DOHH2 (cell line): ENCODE measurements around the gene CACNG6.

Experiments used
- H3F3A ChIP-seq: fragments of 200-600 bp; sonication (generic), shearing (Covaris generic); 2 replicates; pipeline ENCODE4 v1.6.0; 2016; ENCODE audit warnings: antibody characterized with exemption, mild to moderate bottlenecking; ENCODE audit not compliant: control insufficient read depth, insufficient read depth
- H3K27ac ChIP-seq: fragments of 200-600 bp; sonication (generic); 2 replicates; pipeline ENCODE4 v1.5.1; 2014; ENCODE audit warnings: low read depth, mild to moderate bottlenecking, low read length, moderate library complexity
- H3K27me3 ChIP-seq: fragments of 200-600 bp; sonication (generic); 2 replicates; pipeline ENCODE4 v1.6.1; 2014; ENCODE audit warnings: mild to moderate bottlenecking, low read length, mixed read lengths; ENCODE audit not compliant: control insufficient read depth
- H3K36me3 ChIP-seq: fragments of 200-600 bp; sonication (generic); 2 replicates; pipeline ENCODE4 v1.6.1; 2014; ENCODE audit warnings: mild to moderate bottlenecking, low read length, moderate library complexity, mixed read lengths; ENCODE audit not compliant: control insufficient read depth
- H3K4me1 ChIP-seq: fragments of 200-600 bp; sonication (generic); 2 replicates; pipeline ENCODE4 v1.6.1; 2014; ENCODE audit warnings: mild to moderate bottlenecking, low read length, mixed read lengths; ENCODE audit not compliant: control insufficient read depth
- H3K4me2 ChIP-seq: fragments of 200-600 bp; sonication (generic); 2 replicates; pipeline ENCODE4 v1.6.0; 2014; ENCODE audit warnings: mild to moderate bottlenecking, low read length, moderate library complexity
- H3K4me3 ChIP-seq: fragments of 200-600 bp; sonication (generic); 2 replicates; pipeline ENCODE4 v1.5.1; 2014; ENCODE audit warnings: mild to moderate bottlenecking, low read length, mixed read lengths
- H3K79me2 ChIP-seq: fragments of 200-600 bp; sonication (generic); 2 replicates; pipeline ENCODE4 v1.6.1; 2014; ENCODE audit warnings: mild to moderate bottlenecking, low read length, mixed read lengths; ENCODE audit not compliant: control insufficient read depth
- H3K9me2 ChIP-seq: fragments of 200-600 bp; sonication (generic); replicated peaks from 2 replicates; pipeline ENCODE4 v1.6.1; 2014; ENCODE audit warnings: mild to moderate bottlenecking, low read length, mixed read lengths; ENCODE audit not compliant: control insufficient read depth
- H3K9me3 ChIP-seq: fragments of 200-600 bp; sonication (generic); 2 replicates; pipeline ENCODE4 v1.6.1; 2014; ENCODE audit warnings: antibody characterized with exemption, low read length, mixed read lengths; ENCODE audit not compliant: control insufficient read depth, insufficient read depth
- H4K20me1 ChIP-seq: fragments of 200-600 bp; sonication (generic); 2 replicates; pipeline ENCODE4 v1.6.0; 2014; ENCODE audit warnings: low read depth, mild to moderate bottlenecking, antibody characterized with exemption, low read length, moderate library complexity; ENCODE audit not compliant: control insufficient read depth, insufficient read depth
- EZH2phosphoT487 ChIP-seq: fragments of 200-600 bp; sonication (generic); IDR thresholded peaks from 2 replicates; pipeline ENCODE4 v1.6.1; 2017; ENCODE audit warnings: borderline replicate concordance, mild to moderate bottlenecking, antibody characterized with exemption, low read length, moderate library complexity, mixed read lengths
- TF ChIP-seq, protein P1 (sequence below): fragments of 200-600 bp; sonication (generic); IDR thresholded peaks from one replicate; pipeline ENCODE4 v1.5.1; 2014; ENCODE audit warnings: antibody characterized with exemption, mild to moderate bottlenecking, low read depth, low read length; ENCODE audit not compliant: poor library complexity, severe bottlenecking

The CACNG6 gene

GRCh38 chr19:53989600-53990533 is 1.6 kb upstream of the CACNG6 start:
- no peak overlapping the region for H3K4me2 ChIP-seq
- no peaks in the 10 kb centered on the region for H3K36me3 ChIP-seq
- TF ChIP-seq EZH2phosphoT487, result no peak
- TF ChIP-seq, protein P1, sequence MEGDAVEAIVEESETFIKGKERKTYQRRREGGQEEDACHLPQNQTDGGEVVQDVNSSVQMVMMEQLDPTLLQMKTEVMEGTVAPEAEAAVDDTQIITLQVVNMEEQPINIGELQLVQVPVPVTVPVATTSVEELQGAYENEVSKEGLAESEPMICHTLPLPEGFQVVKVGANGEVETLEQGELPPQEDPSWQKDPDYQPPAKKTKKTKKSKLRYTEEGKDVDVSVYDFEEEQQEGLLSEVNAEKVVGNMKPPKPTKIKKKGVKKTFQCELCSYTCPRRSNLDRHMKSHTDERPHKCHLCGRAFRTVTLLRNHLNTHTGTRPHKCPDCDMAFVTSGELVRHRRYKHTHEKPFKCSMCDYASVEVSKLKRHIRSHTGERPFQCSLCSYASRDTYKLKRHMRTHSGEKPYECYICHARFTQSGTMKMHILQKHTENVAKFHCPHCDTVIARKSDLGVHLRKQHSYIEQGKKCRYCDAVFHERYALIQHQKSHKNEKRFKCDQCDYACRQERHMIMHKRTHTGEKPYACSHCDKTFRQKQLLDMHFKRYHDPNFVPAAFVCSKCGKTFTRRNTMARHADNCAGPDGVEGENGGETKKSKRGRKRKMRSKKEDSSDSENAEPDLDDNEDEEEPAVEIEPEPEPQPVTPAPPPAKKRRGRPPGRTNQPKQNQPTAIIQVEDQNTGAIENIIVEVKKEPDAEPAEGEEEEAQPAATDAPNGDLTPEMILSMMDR, result no peak
- no peak overlapping the region for H3K27ac ChIP-seq
- H3K79me2 ChIP-seq, result no peaks in the 10 kb centered on the region
- H3K9me3 ChIP-seq, result no peaks in the 10 kb centered on the region
- H3F3A ChIP-seq, result no peaks in the 10 kb centered on the region
- H4K20me1 ChIP-seq, result no peaks in the 10 kb centered on the region
- H3K4me1 ChIP-seq, result no peaks in the 10 kb centered on the region
- H3K9me2 ChIP-seq, result no peaks in the 10 kb centered on the region
- no peaks in the 10 kb centered on the region for H3K27me3 ChIP-seq
- H3K4me3 ChIP-seq, result no peak overlapping the region

- H3K4me3 ChIP-seq, result no peak overlapping the region
- H4K20me1 ChIP-seq, result no peaks in the 10 kb centered on the region
- no peaks in the 10 kb centered on the region for H3K79me2 ChIP-seq
- no peaks in the 10 kb centered on the region for H3K27me3 ChIP-seq
- H3K9me2 ChIP-seq, result no peaks in the 10 kb centered on the region
- no peak for TF ChIP-seq EZH2phosphoT487
- TF ChIP-seq, protein P1, result no peak
- no peaks in the 10 kb centered on the region for H3K9me3 ChIP-seq
- H3K4me2 ChIP-seq, result no peak overlapping the region
- no peaks in the 10 kb centered on the region for H3F3A ChIP-seq
- no peaks in the 10 kb centered on the region for H3K4me1 ChIP-seq
- H3K36me3 ChIP-seq, result no peaks in the 10 kb centered on the region
- H3K27ac ChIP-seq, result no peak overlapping the region
Measured at GRCh38 chr19:53992211-53992610, 774 bp downstream of the CACNG6 start.

- no peak overlapping the region for H3K4me2 ChIP-seq
- no peaks in the 10 kb centered on the region for H3K27me3 ChIP-seq
- no peaks in the 10 kb centered on the region for H3K9me3 ChIP-seq
- no peak overlapping the region for H3K27ac ChIP-seq
- TF ChIP-seq, protein P1, result no peak
- TF ChIP-seq EZH2phosphoT487, result no peak
- no peaks in the 10 kb centered on the region for H3K36me3 ChIP-seq
- no peak overlapping the region for H3K4me3 ChIP-seq
- H3K79me2 ChIP-seq, result no peaks in the 10 kb centered on the region
- no peaks in the 10 kb centered on the region for H3F3A ChIP-seq
- H3K9me2 ChIP-seq, result no peaks in the 10 kb centered on the region
- no peaks in the 10 kb centered on the region for H4K20me1 ChIP-seq
- no peaks in the 10 kb centered on the region for H3K4me1 ChIP-seq
Measured at GRCh38 chr19:53992815-53993214, 1.4 kb downstream of the CACNG6 start.
